T follicular helper cell (primary cell): ENCODE measurements around the gene NLRP1.

ENCODE experiments used
- DNase-seq: peaks from one replicate; pipeline ENCODE4 v3.0.0-alpha.2; 2020; ENCODE audit warnings: low read depth
- total RNA-seq, 2 experiments: gene quantifications; one replicate each; lab custom pipeline; 2026; lab: John Stamatoyannopoulos, UW

NLRP1 gene
- 32.8 to 348 reads per million in 2 experiments for total RNA-seq

- DNase-seq = peak; percentile 93
These were observed at the start of gene NLRP1 for GRCh38 chr17:5584383-5585286. NLRP1 (minus strand) TSS chr17:5584509; CDS start chr17:5583957, 552 bp downstream.

GRCh38 chr17:5631958-5632590, 47.8 kb upstream of the NLRP1 start:
- DNase-seq = no peak

- no peak for DNase-seq
These were observed 46.1 kb upstream of the NLRP1 start for GRCh38 chr17:5630434-5630833.

- DNase-seq = no peak
These were observed 44.8 kb upstream of the NLRP1 start for GRCh38 chr17:5629128-5629527.

GRCh38 chr17:5628262-5628661, 44.0 kb upstream of the NLRP1 start:
- no peak for DNase-seq

- no peak for DNase-seq
These were observed 39.9 kb upstream of the NLRP1 start for GRCh38 chr17:5624211-5624610.

GRCh38 chr17:5621729-5622128, 37.4 kb upstream of the NLRP1 start:
- DNase-seq = no peak

- no peak for DNase-seq
These were observed 36.7 kb upstream of the NLRP1 start for GRCh38 chr17:5621026-5621425.

- DNase-seq = no peak
These were observed 34.9 kb upstream of the NLRP1 start for GRCh38 chr17:5619088-5619740.

- DNase-seq = no peak
These were observed 34.2 kb upstream of the NLRP1 start for GRCh38 chr17:5618476-5618875.

- DNase-seq = no peak
These were observed 31.2 kb upstream of the NLRP1 start for GRCh38 chr17:5615476-5615875.

- no peak for DNase-seq
These were observed 26.6 kb upstream of the NLRP1 start for GRCh38 chr17:5610956-5611355.

- no peak for DNase-seq
These were observed 24.2 kb upstream of the NLRP1 start for GRCh38 chr17:5608399-5609112.

- no peak for DNase-seq
These were observed 23.6 kb upstream of the NLRP1 start for GRCh38 chr17:5607946-5608345.

GRCh38 chr17:5605452-5605851, 21.1 kb upstream of the NLRP1 start:
- no peak for DNase-seq

- DNase-seq = no peak
These were observed 15.7 kb upstream of the NLRP1 start for GRCh38 chr17:5600041-5600440.

- no peak for DNase-seq
These were observed 14.1 kb upstream of the NLRP1 start for GRCh38 chr17:5598457-5598856.

- no peak for DNase-seq
These were observed 12.1 kb upstream of the NLRP1 start for GRCh38 chr17:5596421-5596820.

- no peak for DNase-seq
These were observed 11.5 kb upstream of the NLRP1 start for GRCh38 chr17:5595831-5596230.

GRCh38 chr17:5592382-5592781, 8.1 kb upstream of the NLRP1 start:
- DNase-seq = no peak

GRCh38 chr17:5591966-5592365, 7.7 kb upstream of the NLRP1 start:
- DNase-seq = no peak

GRCh38 chr17:5588584-5588983, 4.3 kb upstream of the NLRP1 start:
- no peak for DNase-seq
